HEK293 (cell line): Measurements from ENCODE around the gene BMAL2.

ENCODE experiments used
- KLF10 ChIP-seq: fragments of 450-650 bp; IDR thresholded peaks from 2 replicates; pipeline ENCODE4 v1.5.1; 2018; ENCODE audit warnings: missing biosample characterization, mild to moderate bottlenecking, missing genetic modification characterization
- MZF1 ChIP-seq: fragments of 450-650 bp; formaldehyde crosslinking; IDR thresholded peaks from 2 replicates; pipeline ENCODE4 v1.5.1; 2017; ENCODE audit warnings: missing biosample characterization, missing genetic modification characterization, borderline replicate concordance
- OSR2 ChIP-seq: fragments of 450-650 bp; formaldehyde crosslinking; IDR thresholded peaks from 2 replicates; pipeline ENCODE4 v1.5.1; 2016; ENCODE audit warnings: missing biosample characterization, missing genetic modification characterization
- SP7 ChIP-seq: fragments of 450-650 bp; formaldehyde crosslinking; IDR thresholded peaks from 2 replicates; pipeline ENCODE4 v1.5.1; 2016; ENCODE audit warnings: missing biosample characterization, missing genetic modification characterization
- ZBTB7A ChIP-seq: fragments of 450-650 bp; formaldehyde crosslinking; IDR thresholded peaks from 2 replicates; pipeline ENCODE4 v1.5.1; 2016; ENCODE audit warnings: low read depth, missing biosample characterization, missing genetic modification characterization
- ZEB2 ChIP-seq: fragments of 450-650 bp; formaldehyde crosslinking; IDR thresholded peaks from 2 replicates; pipeline ENCODE4 v1.5.1; 2016; ENCODE audit warnings: missing biosample characterization, missing genetic modification characterization
- ZFHX2 ChIP-seq: fragments of 450-650 bp; formaldehyde crosslinking; conservative IDR thresholded peaks from 2 replicates; pipeline ENCODE4 v1.5.1; 2016; ENCODE audit warnings: missing biosample characterization, missing genetic modification characterization
- ZNF23 ChIP-seq: fragments of 450-650 bp; formaldehyde crosslinking; IDR thresholded peaks from 2 replicates; pipeline ENCODE4 v1.5.1; 2016; ENCODE audit warnings: missing biosample characterization, missing genetic modification characterization, borderline replicate concordance
- ZNF341 ChIP-seq: fragments of 450-650 bp; formaldehyde crosslinking; IDR thresholded peaks from 2 replicates; pipeline ENCODE4; 2016; ENCODE audit warnings: low read depth, missing biosample characterization, missing genetic modification characterization
- ZNF350 ChIP-seq: fragments of 450-650 bp; formaldehyde crosslinking; IDR thresholded peaks from 2 replicates; pipeline ENCODE4 v1.5.0; 2017; ENCODE audit warnings: missing biosample characterization, mild to moderate bottlenecking, missing genetic modification characterization
- ZNF391 ChIP-seq: fragments of 450-650 bp; formaldehyde crosslinking; IDR thresholded peaks from 2 replicates; pipeline ENCODE4 v1.5.1; 2016; ENCODE audit warnings: low read depth, missing biosample characterization, missing genetic modification characterization, borderline replicate concordance
- ZNF501 ChIP-seq: fragments of 450-650 bp; formaldehyde crosslinking; IDR thresholded peaks from 2 replicates; pipeline ENCODE4 v1.5.1; 2016; ENCODE audit warnings: missing biosample characterization, missing genetic modification characterization
- ZNF544 ChIP-seq: fragments of 450-650 bp; formaldehyde crosslinking; IDR thresholded peaks from 2 replicates; pipeline ENCODE4 v1.5.0; 2017; ENCODE audit warnings: missing biosample characterization, missing genetic modification characterization
- ZNF555 ChIP-seq: fragments of 450-650 bp; formaldehyde crosslinking; conservative IDR thresholded peaks from 2 replicates; pipeline ENCODE4 v1.5.1; 2017; ENCODE audit warnings: missing biosample characterization, mild to moderate bottlenecking, missing genetic modification characterization, inconsistent platforms
- ZNF600 ChIP-seq: fragments of 450-650 bp; formaldehyde crosslinking; IDR thresholded peaks from 2 replicates; pipeline ENCODE4 v1.5.1; 2016; ENCODE audit warnings: missing biosample characterization, missing genetic modification characterization
- ZNF654 ChIP-seq: fragments of 450-650 bp; formaldehyde crosslinking; IDR thresholded peaks from 2 replicates; pipeline ENCODE4 v1.5.1; 2016; ENCODE audit warnings: low read depth, missing biosample characterization, missing genetic modification characterization
- ZNF701 ChIP-seq: fragments of 450-650 bp; formaldehyde crosslinking; IDR thresholded peaks from 2 replicates; pipeline ENCODE4 v1.5.1; 2016; ENCODE audit warnings: missing biosample characterization, missing genetic modification characterization
- TF ChIP-seq, protein P1 (sequence below): fragments of 450-650 bp; formaldehyde crosslinking; conservative IDR thresholded peaks from 2 replicates; pipeline ENCODE4 v1.5.1; 2016; ENCODE audit warnings: low read depth, missing biosample characterization, missing genetic modification characterization
- TF ChIP-seq, protein P2 (sequence below): fragments of 450-650 bp; formaldehyde crosslinking; IDR thresholded peaks from 2 replicates; pipeline ENCODE4 v1.5.1; 2016; ENCODE audit warnings: missing biosample characterization, missing genetic modification characterization
- TF ChIP-seq, protein P3 (sequence below): fragments of 450-650 bp; formaldehyde crosslinking; IDR thresholded peaks from 2 replicates; pipeline ENCODE4 v1.5.1; 2016; ENCODE audit warnings: missing biosample characterization, missing genetic modification characterization
- TF ChIP-seq, protein P4 (sequence below): fragments of 450-650 bp; formaldehyde crosslinking; IDR thresholded peaks from 2 replicates; pipeline ENCODE4 v1.5.1; 2016; ENCODE audit warnings: missing biosample characterization, missing genetic modification characterization
- TF ChIP-seq, protein P5 (sequence below): fragments of 450-650 bp; formaldehyde crosslinking; IDR thresholded peaks from 2 replicates; pipeline ENCODE4 v1.5.1; 2016; ENCODE audit warnings: missing biosample characterization, missing genetic modification characterization
- TF ChIP-seq, protein P6 (sequence below): fragments of 450-650 bp; formaldehyde crosslinking; IDR thresholded peaks from 2 replicates; pipeline ENCODE4 v1.5.1; 2016; ENCODE audit warnings: missing biosample characterization, missing genetic modification characterization
- TF ChIP-seq, protein P7 (sequence below): fragments of 450-650 bp; formaldehyde crosslinking; IDR thresholded peaks from 2 replicates; pipeline ENCODE4 v1.5.1; 2016; ENCODE audit warnings: missing biosample characterization, missing genetic modification characterization

The BMAL2 gene

DNA sequence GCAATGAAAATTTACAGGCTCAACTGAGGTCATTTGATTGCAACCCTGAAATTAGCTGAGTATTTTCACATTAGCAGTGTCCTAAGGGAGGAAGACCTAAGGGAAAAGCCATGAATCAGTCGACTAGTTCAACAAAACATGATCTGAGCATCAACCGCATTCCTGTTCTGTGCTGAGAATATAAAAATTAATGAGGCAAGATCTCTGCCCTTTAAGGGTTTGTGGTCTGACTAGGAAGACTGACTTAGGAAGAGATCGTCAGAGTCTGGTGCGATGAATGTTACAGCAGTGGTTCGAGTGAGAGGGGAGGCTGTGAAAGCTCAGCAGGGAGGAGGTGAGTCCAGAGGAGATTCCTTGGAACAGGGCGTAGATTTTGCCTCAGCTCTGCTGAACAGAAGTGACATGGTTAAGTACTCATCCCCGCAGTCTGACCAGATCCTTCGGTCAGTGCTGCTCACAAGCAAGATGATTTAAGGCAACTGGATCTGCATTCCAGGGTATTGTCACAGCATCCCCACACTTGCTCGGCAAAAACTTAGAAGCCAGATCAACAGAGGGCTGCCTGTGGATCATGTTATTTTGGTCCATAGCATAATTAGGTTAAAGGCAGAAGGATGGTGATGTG, 49.6 kb downstream of the BMAL2 start (continued):
- TF ChIP-seq KLF10 (tag by site-specific recombination) (no peak), ZNF391 (no peak), ZFHX2 (tag by site-specific recombination) (no peak), ZNF350 (tag by site-specific recombination) (no peak), MZF1 (tag by site-specific recombination) (no peak), OSR2 (tag by site-specific recombination) (peak; percentile 59; the same call in 1 of the 2 replicates), ZNF701 (tag by site-specific recombination) (no peak), ZNF555 (no peak), ZNF544 (tag by site-specific recombination) (no peak), ZNF501 (no peak), ZBTB7A (no peak), ZNF654 (no peak), ZNF23 (no peak), ZNF341 (tag by site-specific recombination) (peak; percentile 19; the same call in 1 of the 2 replicates), SP7 (peak; percentile 65), ZNF600 (tag by site-specific recombination) (0 out of 2 replicates have a peak, but pooled peaks have one; percentile 9), ZEB2 (tag by site-specific recombination) (0 out of 2 replicates have a peak, but pooled peaks have one; percentile 53)
- TF ChIP-seq, protein P1, sequence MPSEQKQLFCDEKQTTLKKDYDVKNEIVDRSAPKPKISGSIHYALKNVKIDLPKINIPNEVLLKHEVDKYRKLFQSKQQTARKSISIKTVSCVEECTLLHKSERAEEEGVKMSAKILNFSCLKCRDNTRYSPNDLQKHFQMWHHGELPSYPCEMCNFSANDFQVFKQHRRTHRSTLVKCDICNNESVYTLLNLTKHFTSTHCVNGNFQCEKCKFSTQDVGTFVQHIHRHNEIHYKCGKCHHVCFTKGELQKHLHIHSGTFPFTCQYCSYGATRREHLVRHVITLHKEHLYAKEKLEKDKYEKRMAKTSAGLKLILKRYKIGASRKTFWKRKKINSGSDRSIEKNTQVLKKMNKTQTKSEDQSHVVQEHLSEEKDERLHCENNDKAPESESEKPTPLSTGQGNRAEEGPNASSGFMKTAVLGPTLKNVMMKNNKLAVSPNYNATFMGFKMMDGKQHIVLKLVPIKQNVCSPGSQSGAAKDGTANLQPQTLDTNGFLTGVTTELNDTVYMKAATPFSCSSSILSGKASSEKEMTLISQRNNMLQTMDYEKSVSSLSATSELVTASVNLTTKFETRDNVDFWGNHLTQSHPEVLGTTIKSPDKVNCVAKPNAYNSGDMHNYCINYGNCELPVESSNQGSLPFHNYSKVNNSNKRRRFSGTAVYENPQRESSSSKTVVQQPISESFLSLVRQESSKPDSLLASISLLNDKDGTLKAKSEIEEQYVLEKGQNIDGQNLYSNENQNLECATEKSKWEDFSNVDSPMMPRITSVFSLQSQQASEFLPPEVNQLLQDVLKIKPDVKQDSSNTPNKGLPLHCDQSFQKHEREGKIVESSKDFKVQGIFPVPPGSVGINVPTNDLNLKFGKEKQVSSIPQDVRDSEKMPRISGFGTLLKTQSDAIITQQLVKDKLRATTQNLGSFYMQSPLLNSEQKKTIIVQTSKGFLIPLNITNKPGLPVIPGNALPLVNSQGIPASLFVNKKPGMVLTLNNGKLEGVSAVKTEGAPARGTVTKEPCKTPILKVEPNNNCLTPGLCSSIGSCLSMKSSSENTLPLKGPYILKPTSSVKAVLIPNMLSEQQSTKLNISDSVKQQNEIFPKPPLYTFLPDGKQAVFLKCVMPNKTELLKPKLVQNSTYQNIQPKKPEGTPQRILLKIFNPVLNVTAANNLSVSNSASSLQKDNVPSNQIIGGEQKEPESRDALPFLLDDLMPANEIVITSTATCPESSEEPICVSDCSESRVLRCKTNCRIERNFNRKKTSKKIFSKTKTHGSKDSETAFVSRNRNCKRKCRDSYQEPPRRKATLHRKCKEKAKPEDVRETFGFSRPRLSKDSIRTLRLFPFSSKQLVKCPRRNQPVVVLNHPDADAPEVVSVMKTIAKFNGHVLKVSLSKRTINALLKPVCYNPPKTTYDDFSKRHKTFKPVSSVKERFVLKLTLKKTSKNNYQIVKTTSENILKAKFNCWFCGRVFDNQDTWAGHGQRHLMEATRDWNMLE (tag by site-specific recombination), result no peak
- TF ChIP-seq, protein P2, sequence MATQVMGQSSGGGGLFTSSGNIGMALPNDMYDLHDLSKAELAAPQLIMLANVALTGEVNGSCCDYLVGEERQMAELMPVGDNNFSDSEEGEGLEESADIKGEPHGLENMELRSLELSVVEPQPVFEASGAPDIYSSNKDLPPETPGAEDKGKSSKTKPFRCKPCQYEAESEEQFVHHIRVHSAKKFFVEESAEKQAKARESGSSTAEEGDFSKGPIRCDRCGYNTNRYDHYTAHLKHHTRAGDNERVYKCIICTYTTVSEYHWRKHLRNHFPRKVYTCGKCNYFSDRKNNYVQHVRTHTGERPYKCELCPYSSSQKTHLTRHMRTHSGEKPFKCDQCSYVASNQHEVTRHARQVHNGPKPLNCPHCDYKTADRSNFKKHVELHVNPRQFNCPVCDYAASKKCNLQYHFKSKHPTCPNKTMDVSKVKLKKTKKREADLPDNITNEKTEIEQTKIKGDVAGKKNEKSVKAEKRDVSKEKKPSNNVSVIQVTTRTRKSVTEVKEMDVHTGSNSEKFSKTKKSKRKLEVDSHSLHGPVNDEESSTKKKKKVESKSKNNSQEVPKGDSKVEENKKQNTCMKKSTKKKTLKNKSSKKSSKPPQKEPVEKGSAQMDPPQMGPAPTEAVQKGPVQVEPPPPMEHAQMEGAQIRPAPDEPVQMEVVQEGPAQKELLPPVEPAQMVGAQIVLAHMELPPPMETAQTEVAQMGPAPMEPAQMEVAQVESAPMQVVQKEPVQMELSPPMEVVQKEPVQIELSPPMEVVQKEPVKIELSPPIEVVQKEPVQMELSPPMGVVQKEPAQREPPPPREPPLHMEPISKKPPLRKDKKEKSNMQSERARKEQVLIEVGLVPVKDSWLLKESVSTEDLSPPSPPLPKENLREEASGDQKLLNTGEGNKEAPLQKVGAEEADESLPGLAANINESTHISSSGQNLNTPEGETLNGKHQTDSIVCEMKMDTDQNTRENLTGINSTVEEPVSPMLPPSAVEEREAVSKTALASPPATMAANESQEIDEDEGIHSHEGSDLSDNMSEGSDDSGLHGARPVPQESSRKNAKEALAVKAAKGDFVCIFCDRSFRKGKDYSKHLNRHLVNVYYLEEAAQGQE (tag by site-specific recombination), result no peak
- TF ChIP-seq, protein P3, sequence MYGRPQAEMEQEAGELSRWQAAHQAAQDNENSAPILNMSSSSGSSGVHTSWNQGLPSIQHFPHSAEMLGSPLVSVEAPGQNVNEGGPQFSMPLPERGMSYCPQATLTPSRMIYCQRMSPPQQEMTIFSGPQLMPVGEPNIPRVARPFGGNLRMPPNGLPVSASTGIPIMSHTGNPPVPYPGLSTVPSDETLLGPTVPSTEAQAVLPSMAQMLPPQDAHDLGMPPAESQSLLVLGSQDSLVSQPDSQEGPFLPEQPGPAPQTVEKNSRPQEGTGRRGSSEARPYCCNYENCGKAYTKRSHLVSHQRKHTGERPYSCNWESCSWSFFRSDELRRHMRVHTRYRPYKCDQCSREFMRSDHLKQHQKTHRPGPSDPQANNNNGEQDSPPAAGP, result no peak
- TF ChIP-seq, protein P4, sequence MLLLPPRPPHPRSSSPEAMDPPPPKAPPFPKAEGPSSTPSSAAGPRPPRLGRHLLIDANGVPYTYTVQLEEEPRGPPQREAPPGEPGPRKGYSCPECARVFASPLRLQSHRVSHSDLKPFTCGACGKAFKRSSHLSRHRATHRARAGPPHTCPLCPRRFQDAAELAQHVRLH (tag by site-specific recombination), result no peak
- TF ChIP-seq, protein P5, sequence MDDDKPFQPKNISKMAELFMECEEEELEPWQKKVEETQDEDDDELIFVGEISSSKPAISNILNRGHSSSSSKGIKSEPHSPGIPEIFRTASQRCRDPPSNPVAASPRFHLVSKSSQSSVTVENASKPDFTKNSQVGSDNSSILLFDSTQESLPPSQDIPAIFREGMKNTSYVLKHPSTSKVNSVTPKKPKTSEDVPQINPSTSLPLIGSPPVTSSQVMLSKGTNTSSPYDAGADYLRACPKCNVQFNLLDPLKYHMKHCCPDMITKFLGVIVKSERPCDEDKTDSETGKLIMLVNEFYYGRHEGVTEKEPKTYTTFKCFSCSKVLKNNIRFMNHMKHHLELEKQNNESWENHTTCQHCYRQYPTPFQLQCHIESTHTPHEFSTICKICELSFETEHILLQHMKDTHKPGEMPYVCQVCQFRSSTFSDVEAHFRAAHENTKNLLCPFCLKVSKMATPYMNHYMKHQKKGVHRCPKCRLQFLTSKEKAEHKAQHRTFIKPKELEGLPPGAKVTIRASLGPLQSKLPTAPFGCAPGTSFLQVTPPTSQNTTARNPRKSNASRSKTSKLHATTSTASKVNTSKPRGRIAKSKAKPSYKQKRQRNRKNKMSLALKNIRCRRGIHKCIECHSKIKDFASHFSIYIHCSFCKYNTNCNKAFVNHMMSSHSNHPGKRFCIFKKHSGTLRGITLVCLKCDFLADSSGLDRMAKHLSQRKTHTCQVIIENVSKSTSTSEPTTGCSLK (tag by site-specific recombination), result no peak
- TF ChIP-seq, protein P6, sequence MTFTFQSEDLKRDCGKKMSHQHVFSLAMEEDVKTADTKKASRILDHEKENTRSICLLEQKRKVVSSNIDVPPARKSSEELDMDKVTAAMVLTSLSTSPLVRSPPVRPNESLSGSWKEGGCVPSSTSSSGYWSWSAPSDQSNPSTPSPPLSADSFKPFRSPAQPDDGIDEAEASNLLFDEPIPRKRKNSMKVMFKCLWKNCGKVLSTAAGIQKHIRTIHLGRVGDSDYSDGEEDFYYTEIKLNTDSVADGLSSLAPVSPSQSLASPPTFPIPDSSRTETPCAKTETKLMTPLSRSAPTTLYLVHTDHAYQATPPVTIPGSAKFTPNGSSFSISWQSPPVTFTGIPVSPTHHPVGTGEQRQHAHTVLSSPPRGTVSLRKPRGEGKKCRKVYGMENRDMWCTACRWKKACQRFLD, result no peak
- TF ChIP-seq, protein P7, sequence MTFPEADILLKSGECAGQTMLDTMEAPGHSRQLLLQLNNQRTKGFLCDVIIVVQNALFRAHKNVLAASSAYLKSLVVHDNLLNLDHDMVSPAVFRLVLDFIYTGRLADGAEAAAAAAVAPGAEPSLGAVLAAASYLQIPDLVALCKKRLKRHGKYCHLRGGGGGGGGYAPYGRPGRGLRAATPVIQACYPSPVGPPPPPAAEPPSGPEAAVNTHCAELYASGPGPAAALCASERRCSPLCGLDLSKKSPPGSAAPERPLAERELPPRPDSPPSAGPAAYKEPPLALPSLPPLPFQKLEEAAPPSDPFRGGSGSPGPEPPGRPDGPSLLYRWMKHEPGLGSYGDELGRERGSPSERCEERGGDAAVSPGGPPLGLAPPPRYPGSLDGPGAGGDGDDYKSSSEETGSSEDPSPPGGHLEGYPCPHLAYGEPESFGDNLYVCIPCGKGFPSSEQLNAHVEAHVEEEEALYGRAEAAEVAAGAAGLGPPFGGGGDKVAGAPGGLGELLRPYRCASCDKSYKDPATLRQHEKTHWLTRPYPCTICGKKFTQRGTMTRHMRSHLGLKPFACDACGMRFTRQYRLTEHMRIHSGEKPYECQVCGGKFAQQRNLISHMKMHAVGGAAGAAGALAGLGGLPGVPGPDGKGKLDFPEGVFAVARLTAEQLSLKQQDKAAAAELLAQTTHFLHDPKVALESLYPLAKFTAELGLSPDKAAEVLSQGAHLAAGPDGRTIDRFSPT (tag by site-specific recombination), result peak; percentile 44; the same call in 1 of the 2 replicates
